Measurements from ENCODE around the gene CYP4F11.
"Not testable (repeated sequence)": the region's sequence is repeated elsewhere in the genome, so short reads cannot be mapped to it uniquely, and the experiment has no call there.

Gene CYP4F11

DNA sequence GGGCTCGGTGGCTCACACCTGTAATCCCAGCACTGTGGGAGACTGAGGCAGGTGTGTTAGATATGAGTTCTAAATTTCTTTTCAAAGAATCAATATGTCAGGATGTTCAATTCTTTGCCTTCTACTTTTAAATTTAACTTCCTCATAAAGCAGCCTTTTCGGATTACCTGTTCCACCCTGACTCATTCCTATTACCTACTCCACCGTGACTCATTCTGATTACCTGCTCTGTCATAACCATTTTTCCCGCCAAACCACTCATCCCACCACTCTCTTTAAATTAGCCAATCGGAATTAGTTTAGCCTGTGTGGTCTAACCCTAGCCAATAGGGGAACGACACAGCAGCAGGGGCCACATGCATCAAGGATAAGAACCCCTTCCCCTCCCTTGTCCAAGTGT lies 60.6 kb downstream of the CYP4F11 start:
- peaks cover 10% of the 10 kb centered on the region for H3K9me3 Mint-ChIP-seq
- peaks cover 50% of the 10 kb centered on the region for H3K27me3 Mint-ChIP-seq
- H3K27ac Mint-ChIP-seq, H3K4me3 Mint-ChIP-seq, H3K36me3 Mint-ChIP-seq, ATAC-seq: not testable (repeated sequence)
- peaks cover 13% of the 10 kb centered on the region for H3K4me1 Mint-ChIP-seq

GRCh38 chr19:15871570-15871969 lies 62.8 kb downstream of the CYP4F11 start:
- no peaks in the 10 kb centered on the region for H3K36me3 Mint-ChIP-seq
- peak overlapping the region; percentile 67 for H3K4me3 Mint-ChIP-seq
- H3K27ac Mint-ChIP-seq: no peak overlapping the region
- peaks cover 10% of the 10 kb centered on the region for H3K9me3 Mint-ChIP-seq
- H3K4me1 Mint-ChIP-seq: peaks cover 13% of the 10 kb centered on the region
- H3K27me3 Mint-ChIP-seq: peaks cover 46% of the 10 kb centered on the region
- peak; percentile 53 for ATAC-seq

DNA sequence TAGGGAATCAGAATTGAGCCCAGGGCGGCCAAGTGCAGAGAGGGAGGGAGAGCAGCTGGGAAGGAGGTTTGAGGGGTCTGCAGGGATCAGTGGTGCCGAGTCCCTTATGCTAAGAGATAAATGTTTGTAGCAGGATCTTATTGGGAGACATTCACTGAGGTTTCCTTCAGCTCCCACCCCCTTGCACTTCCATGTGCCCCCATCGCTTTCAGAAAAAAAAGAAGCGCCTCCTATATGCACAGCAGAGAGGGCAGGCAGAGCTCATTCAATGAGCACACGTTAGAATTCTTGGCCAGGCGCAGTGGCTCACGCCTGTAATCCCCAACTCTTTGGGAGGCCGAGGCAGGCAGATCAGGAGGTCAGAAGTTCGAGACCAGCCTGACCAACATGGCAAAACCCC lies 64.5 kb downstream of the CYP4F11 start:
- Mint-ChIP-seq H3K9me3 (peaks cover 8% of the 10 kb centered on the region), H3K4me3 (no peak overlapping the region), H3K4me1 (peaks cover 13% of the 10 kb centered on the region), H3K27ac (no peak overlapping the region), H3K36me3 (no peaks in the 10 kb centered on the region), H3K27me3 (peaks cover 39% of the 10 kb centered on the region)
- ATAC-seq: no peak

GRCh38 chr19:15869109-15869555 lies 65.2 kb downstream of the CYP4F11 start:
- Mint-ChIP-seq H3K4me3 (no peak overlapping the region), H3K27me3 (peaks cover 37% of the 10 kb centered on the region), H3K9me3 (peaks cover 4% of the 10 kb centered on the region), H3K36me3 (no peaks in the 10 kb centered on the region), H3K4me1 (peaks cover 13% of the 10 kb centered on the region), H3K27ac (no peak overlapping the region)
- no peak for ATAC-seq

DNA sequence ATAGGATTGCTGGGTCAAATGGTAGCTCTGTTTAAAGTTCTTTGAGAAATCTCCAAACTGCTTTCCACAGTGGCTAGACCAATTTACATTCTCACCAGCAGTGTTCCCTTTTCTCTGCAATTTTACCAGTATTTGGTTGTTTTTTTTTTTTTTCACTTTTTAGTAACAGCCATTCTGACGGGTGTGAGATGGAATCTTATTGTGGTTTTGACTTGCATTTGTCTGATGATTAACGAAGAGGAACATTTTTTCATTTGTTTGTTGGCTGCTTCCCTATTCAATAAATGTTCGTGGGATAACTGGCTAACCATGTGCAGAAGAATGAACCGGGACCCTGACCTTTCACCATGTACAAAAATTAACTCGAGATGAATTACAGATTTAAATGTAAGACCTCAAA lies 67.7 kb downstream of the CYP4F11 start:
- no peak for ATAC-seq
- Mint-ChIP-seq H3K27ac (no peak overlapping the region), H3K9me3 (no peaks in the 10 kb centered on the region), H3K27me3 (peaks cover 38% of the 10 kb centered on the region), H3K36me3 (no peaks in the 10 kb centered on the region), H3K4me1 (peaks cover 10% of the 10 kb centered on the region), H3K4me3 (no peak overlapping the region)

- no peaks in the 10 kb centered on the region for H3K4me1 Mint-ChIP-seq
- no peak overlapping the region for H3K4me3 Mint-ChIP-seq
- peaks cover 47% of the 10 kb centered on the region for H3K27me3 Mint-ChIP-seq
- H3K36me3 Mint-ChIP-seq: no peaks in the 10 kb centered on the region
- no peaks in the 10 kb centered on the region for H3K9me3 Mint-ChIP-seq
- no peak overlapping the region for H3K27ac Mint-ChIP-seq
- ATAC-seq: no peak
Observed at GRCh38 chr19:15864824-15865223, 69.5 kb downstream of the CYP4F11 start.

GRCh38 chr19:15863272-15863671 lies 71.1 kb downstream of the CYP4F11 start:
- no peak for ATAC-seq
- no peak overlapping the region for H3K4me3 Mint-ChIP-seq
- no peak overlapping the region for H3K27ac Mint-ChIP-seq
- H3K9me3 Mint-ChIP-seq: no peaks in the 10 kb centered on the region
- no peaks in the 10 kb centered on the region for H3K36me3 Mint-ChIP-seq
- H3K27me3 Mint-ChIP-seq: peaks cover 43% of the 10 kb centered on the region
- H3K4me1 Mint-ChIP-seq: no peaks in the 10 kb centered on the region

DNA sequence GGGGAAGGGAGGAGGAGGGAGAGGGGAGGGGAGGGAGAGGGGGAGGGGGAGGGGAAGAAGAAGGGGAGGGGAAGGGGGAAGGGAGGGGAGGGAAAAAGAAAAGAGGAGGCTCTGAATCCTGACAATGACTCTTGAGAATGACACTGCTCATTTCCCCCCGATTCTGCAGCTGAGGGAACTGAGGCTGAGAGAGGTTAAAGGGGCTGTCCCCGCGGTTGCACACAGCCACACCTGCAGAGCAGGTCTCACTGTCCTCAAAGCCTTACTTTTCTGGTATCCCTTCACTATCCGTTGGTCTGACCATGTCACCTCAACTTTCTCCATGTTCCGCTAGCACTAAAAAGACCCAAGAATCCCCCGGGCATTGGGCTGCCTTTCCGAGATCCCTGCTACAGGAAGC lies 71.9 kb downstream of the CYP4F11 start:
- Mint-ChIP-seq H3K4me1 (no peaks in the 10 kb centered on the region), H3K9me3 (no peaks in the 10 kb centered on the region), H3K4me3 (no peak overlapping the region), H3K36me3 (no peaks in the 10 kb centered on the region), H3K27ac (no peak overlapping the region), H3K27me3 (peaks cover 40% of the 10 kb centered on the region)
- no peak for ATAC-seq
